Measurements from ENCODE around the gene PARP2. TPM values are rescaled to one million over a fixed set of nuclear protein-coding genes. Genes with fewer than 3 reads are reported as not detected.
"Not testable (repeated sequence)": the region's sequence is repeated elsewhere in the genome, so short reads cannot be mapped to it uniquely, and the experiment has no call there.

PARP2 gene
- total RNA-seq, 4 donors from 2014 or later = 7.7 to 39.6 (median 14.2) TPM

GRCh38 chr14:20333494-20333841, 10.0 kb upstream of the PARP2 start:
- Histone ChIP-seq H3K4me1 (peaks cover 0 to 3% (median 1%) of the 10 kb centered on the region in 4 donors), H3K27ac (peak overlapping the region; percentile 70 to 85 (median 78)), H3K36me3 (peaks cover 0 to 2% (median 0%) of the 10 kb centered on the region in 3 donors), H3K27me3 (no peaks in the 10 kb centered on the region), H3K9me3 (no peaks in the 10 kb centered on the region), H3K4me3 (peak overlapping the region; percentile 46 to 65 (median 62))
- no peak for TF ChIP-seq CTCF (IDR thresholded peaks at IDR 0.05)
- no peak for TF ChIP-seq POLR2A (IDR thresholded peaks at IDR 0.05)
- no peak for DNase-seq

DNA sequence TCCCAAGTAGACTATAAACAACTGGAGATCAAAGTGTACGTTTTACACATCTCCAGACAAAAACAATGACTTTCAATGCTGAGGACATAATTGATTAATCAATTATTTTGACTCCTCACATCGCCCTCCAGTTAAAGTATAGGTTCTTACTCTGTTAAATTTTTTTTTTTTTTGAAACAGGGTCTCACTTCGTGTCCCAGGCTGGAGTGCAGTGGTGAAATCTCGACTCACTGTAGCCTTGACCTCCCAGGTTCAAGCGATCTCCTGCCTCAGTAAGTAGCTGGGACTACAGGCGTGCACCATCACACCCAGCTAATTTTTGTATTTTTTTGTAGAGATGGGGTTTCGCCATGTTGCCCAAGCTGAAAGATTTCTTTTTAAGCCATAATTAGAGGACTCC, 9.4 kb upstream of the PARP2 start:
- no peaks in the 10 kb centered on the region for H3K36me3 ChIP-seq
- H3K27me3 ChIP-seq = no peaks in the 10 kb centered on the region
- no peaks in the 10 kb centered on the region for H3K9me3 ChIP-seq
- DNase-seq = no peak
- H3K27ac ChIP-seq = peak overlapping the region in 2 of 4 donors; percentile 78 to 85
- no peak overlapping the region for H3K4me3 ChIP-seq
- H3K4me1 ChIP-seq = peaks cover 0 to 3% (median 1%) of the 10 kb centered on the region in 4 donors
- TF ChIP-seq POLR2A (IDR thresholded peaks at IDR 0.05) = no peak
- TF ChIP-seq CTCF (IDR thresholded peaks at IDR 0.05) = no peak

GRCh38 chr14:20341032-20341431, 2.4 kb upstream of the PARP2 start:
- not testable (repeated sequence) for H3K36me3 ChIP-seq, H3K9me3 ChIP-seq, H3K27ac ChIP-seq, H3K27me3 ChIP-seq, H3K4me3 ChIP-seq, DNase-seq, H3K4me1 ChIP-seq

- peak overlapping the region in 2 of 4 donors; percentile 90 to 91 for H3K27ac ChIP-seq
- no peak for DNase-seq
Measured at GRCh38 chr14:20341646-20342045, 1.8 kb upstream of the PARP2 start.

DNA sequence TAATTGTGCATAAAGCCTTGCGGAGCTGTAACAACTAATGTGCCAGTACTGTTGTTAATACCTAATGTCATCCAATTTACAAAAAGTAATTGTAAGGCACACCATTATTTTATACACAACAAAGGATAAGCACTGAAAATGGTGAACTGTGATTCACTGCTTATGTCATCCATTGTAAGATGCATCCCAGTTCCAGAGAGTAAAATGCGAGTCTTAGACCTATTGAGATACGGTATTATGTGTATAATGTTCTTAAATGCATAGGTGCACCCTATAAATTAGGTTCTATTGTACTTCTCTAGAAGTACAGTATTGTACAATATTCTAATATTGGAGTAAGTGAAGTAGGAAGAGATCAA, 406 bp downstream of the PARP2 start:
- no peak for DNase-seq
- Histone ChIP-seq H3K36me3 (peaks cover 0 to 7% (median 0%) of the 10 kb centered on the region in 3 donors), H3K27ac (peak overlapping the region; percentile 89 to 94 (median 90)), H3K4me3 (peak overlapping the region; percentile 66 to 80 (median 71)), H3K27me3 (no peaks in the 10 kb centered on the region), H3K9me3 (no peaks in the 10 kb centered on the region), H3K4me1 (peaks cover 0 to 5% (median 0%) of the 10 kb centered on the region in 4 donors)
- TF ChIP-seq CTCF (IDR thresholded peaks at IDR 0.05) (peak in 1 of 6 experiments; percentile 22), POLR2A (IDR thresholded peaks at IDR 0.05) (no peak)

More at GRCh38 chr14:20341646-20342045, 1.8 kb upstream of the PARP2 start:
- Histone ChIP-seq H3K9me3 (no peaks in the 10 kb centered on the region), H3K4me3 (no peak overlapping the region), H3K27me3 (no peaks in the 10 kb centered on the region), H3K36me3 (no peaks in the 10 kb centered on the region), H3K4me1 (peaks cover 0 to 5% (median 0%) of the 10 kb centered on the region in 4 donors)
- TF ChIP-seq POLR2A (IDR thresholded peaks at IDR 0.05) (no peak), CTCF (IDR thresholded peaks at IDR 0.05) (no peak)

DNA sequence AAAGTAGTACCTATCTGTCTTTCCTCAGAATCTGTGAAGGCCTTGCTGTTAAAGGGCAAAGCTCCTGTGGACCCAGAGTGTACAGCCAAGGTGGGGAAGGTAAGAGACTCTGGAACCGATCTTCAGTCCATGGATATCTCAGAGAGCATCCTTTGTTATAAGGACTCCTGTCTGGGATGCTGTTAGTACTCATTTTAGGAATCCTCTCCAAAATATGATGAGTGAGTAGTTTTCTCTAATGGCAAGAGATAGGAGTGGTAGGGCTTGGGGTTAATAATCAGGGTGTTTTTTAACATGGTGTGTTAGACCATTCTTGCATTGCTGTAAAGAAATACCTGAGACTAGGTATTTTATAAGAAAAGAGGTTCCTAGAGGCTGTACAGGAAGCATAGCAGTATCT, 1.9 kb downstream of the PARP2 start:
- H3K27ac ChIP-seq = no peak overlapping the region
- H3K36me3 ChIP-seq = peaks cover 0 to 13% (median 0%) of the 10 kb centered on the region in 3 donors
- no peak overlapping the region for H3K4me3 ChIP-seq
- no peak for DNase-seq
- H3K4me1 ChIP-seq = peaks cover 0 to 5% (median 0%) of the 10 kb centered on the region in 4 donors
- TF ChIP-seq POLR2A (IDR thresholded peaks at IDR 0.05) (no peak), CTCF (IDR thresholded peaks at IDR 0.05) (no peak)
- H3K9me3 ChIP-seq = no peaks in the 10 kb centered on the region
- no peaks in the 10 kb centered on the region for H3K27me3 ChIP-seq
